GM23338 (cell line): Measurements from ENCODE around the gene TMEM179.

ENCODE experiments used
- CTCF ChIP-seq, 2 experiments: fragments of 200-600 bp in 1 of 2; sonication (generic) in 1 of 2; conservative IDR thresholded peaks; 2 replicates each; pipeline versions ENCODE4 v1.5.1 to v1.6.1; 2016 to 2017; ENCODE audit warnings: antibody characterized with exemption in 2 of 2, low read depth in 2 of 2, mild to moderate bottlenecking in 2 of 2, moderate library complexity in 1 of 2
- EZH2 ChIP-seq: fragments of 200-600 bp; sonication (generic); IDR thresholded peaks from one replicate; pipeline ENCODE4 v1.8.0; 2017; ENCODE audit warnings: antibody characterized with exemption, mild to moderate bottlenecking, low read depth; ENCODE audit not compliant: unreplicated experiment
- EZH2phosphoT487 ChIP-seq: fragments of 200-600 bp; sonication (generic); IDR thresholded peaks from one replicate; pipeline ENCODE4 v1.8.1; 2018; ENCODE audit warnings: antibody characterized with exemption; ENCODE audit not compliant: unreplicated experiment
- POLR2AphosphoS5 ChIP-seq: IDR thresholded peaks from 2 replicates; pipeline ENCODE4 v1.6.1; 2016; ENCODE audit warnings: antibody characterized with exemption, low read depth

DNA sequence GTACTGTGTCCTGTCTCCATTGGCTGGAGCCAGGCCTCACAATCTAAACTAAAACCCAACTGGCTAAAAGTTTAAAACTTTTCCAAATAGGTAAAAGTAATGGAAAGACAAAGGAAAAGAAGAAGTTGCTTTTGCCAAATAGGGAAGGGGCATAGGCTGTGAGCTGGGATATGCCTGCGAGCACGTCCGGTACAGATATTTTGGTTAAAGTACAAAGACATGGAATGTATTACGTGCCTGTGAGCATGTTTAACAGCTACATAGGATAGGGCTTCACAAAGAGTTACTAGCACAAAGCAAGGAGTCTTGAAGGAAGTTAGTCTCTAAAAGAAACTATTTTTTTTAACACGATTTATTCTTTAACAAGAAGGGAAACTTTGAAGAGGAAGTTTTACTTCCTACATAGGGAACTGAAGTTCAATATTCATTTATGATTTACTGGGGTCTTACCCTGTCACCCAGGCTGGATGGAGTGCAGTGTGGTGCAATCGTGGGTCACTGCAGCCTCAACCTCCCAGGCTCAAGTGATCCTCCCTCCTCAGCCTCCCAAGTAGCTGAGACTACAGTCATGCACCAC is 43.0 kb upstream of the TMEM179 start:
- TF ChIP-seq CTCF (conservative IDR thresholded peaks at IDR 0.05; ENCODE audit: low read depth in 2 of 2) (no peak), EZH2phosphoT487 (no peak), POLR2AphosphoS5 (no peak), EZH2 (no peak)
